Stomach (tissue), 9 donors: Measurements from ENCODE around the gene NMRK2. TPM values are rescaled to one million over a fixed set of nuclear protein-coding genes. Genes with fewer than 3 reads are reported as not detected.

Source experiments
- DNase-seq, 2 donors: peaks; one replicate each; pipeline versions ENCODE4 v3.0.0 to v3.0.0-alpha.2; 2013 to 2019
- H3K27ac ChIP-seq, 5 donors: fragments of 200-600 bp in 4 of 5; sonication (generic) in 4 of 5; one replicate each; pipeline ENCODE4 v1.5.1; 2013 to 2019; ENCODE audit warnings: mild to moderate bottlenecking in 1 of 5, moderate library complexity in 1 of 5
- H3K27me3 ChIP-seq, 3 donors: fragments of 200-600 bp; sonication (generic); one replicate each; pipeline ENCODE4 v1.5.1; 2017 to 2019; ENCODE audit warnings: mixed run types in 1 of 3
- H3K36me3 ChIP-seq, 4 donors: fragments of 200-600 bp; sonication (generic); 1 replicate in 3 of 4; 2 replicates in 1 of 4; pipeline ENCODE4 v1.5.1; 2016 to 2019
- H3K4me1 ChIP-seq, 4 donors: fragments of 200-600 bp; sonication (generic); one replicate each; pipeline ENCODE4 v1.5.1; 2016 to 2019
- H3K4me3 ChIP-seq, 4 donors: fragments of 200-600 bp; sonication (generic) in 3 of 4; one replicate each; pipeline ENCODE4 v1.5.1; 2016 to 2019; ENCODE audit warnings: mild to moderate bottlenecking in 1 of 4
- H3K9me3 ChIP-seq, 4 donors: fragments of 200-600 bp; sonication (generic); one replicate each; pipeline ENCODE4 v1.5.1; 2016 to 2019
- EP300 ChIP-seq: sonication (generic); formaldehyde crosslinking; IDR thresholded peaks from one replicate; pipeline ENCODE4 v1.6.1; 2017; ENCODE audit warnings: antibody characterized with exemption
- POLR2A ChIP-seq, 4 donors: fragments of 450-650 bp; IDR thresholded peaks; one replicate each; pipeline ENCODE4 v1.6.1; 2016; ENCODE audit warnings: antibody characterized with exemption in 4 of 4, control low read depth in 2 of 4, mild to moderate bottlenecking in 1 of 4, moderate library complexity in 1 of 4
- POLR2AphosphoS5 ChIP-seq, 3 donors: sonication (generic); formaldehyde crosslinking; IDR thresholded peaks; one replicate each; pipeline ENCODE4 v1.6.1; 2016; ENCODE audit warnings: antibody characterized with exemption in 3 of 3
- WGBS, 5 donors: extraction: QIAGEN DNeasy Blood & Tissue Kit in 3 of 5; methylation state at CpG; one replicate each; pipeline versions ENCODE4 v1.1.5 to v1.1.7; 2013 to 2018; 5-methylcytosine and 5-hydroxymethylcytosine counted together
- intact Hi-C: fragments of 100-400 bp; cut with DNase I; formaldehyde crosslinking; loops from one replicate; pipeline ENCODE4 v1.15.1; 2023; ENCODE audit warnings: low total_unique reads
- polyA plus RNA-seq, 3 donors: library from polyadenylated mRNA; stranded (reverse); fragments of 200-250 nt; gene quantifications; one replicate each; pipeline ENCODE4 v1.2.3, GENCODE V29; 2013
- total RNA-seq, 5 donors: library from RNA; depleted of rRNA; stranded (reverse); fragments of >200 nt; gene quantifications; one replicate each; pipeline versions ENCODE4 v1.1.0 to v1.2.3, GENCODE V29; 2014 to 2016
- TF ChIP-seq, protein P1 (sequence below), 7 experiments: fragments of 450-650 bp in 4 of 7; fragments of 200-600 bp in 3 of 7; sonication (generic) in 3 of 7; IDR thresholded peaks; one replicate each; pipeline ENCODE4 v1.5.1; 2016 to 2019; ENCODE audit warnings: antibody characterized with exemption in 7 of 7, control low read depth in 2 of 7, mild to moderate bottlenecking in 1 of 7
- donor health status: healthy with polysubstance abuse.
- donor health status: Bipolar disorder and iron deficiency.
- donor health status: healthy.

Gene NMRK2
- total and polyA plus RNA-seq, 8 donors = 0.55 to 4.3 (median 1.5) TPM; not detected in 4

DNA sequence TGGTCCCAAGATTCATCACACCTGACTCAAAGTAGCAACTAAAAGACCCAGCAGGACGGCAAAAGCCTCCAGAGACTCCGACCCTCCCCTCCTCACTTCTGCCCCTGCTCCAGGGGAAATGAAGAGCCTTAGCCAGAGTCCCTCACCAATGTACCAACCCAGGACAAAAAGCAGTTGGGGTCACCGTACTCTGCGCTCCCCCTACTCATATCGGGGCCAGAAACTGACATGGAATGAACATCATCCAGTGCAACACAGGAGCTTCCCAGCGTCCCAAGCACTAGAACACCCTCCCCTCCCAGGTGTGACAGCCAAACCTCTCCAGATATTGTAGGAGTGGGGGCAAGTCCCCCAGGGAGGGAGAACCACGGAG is 50.7 kb downstream of the NMRK2 start:
- Histone ChIP-seq H3K36me3 (peaks cover 58 to 60% (median 58%) of the 10 kb centered on the region in 4 donors), H3K4me1 (peaks cover 35 to 87% (median 56%) of the 10 kb centered on the region in 4 donors), H3K27ac (peak overlapping the region; percentile 20 to 99 (median 96)), H3K27me3 (no peaks in the 10 kb centered on the region), H3K9me3 (no peaks in the 10 kb centered on the region), H3K4me3 (peak overlapping the region; percentile 67 to 100 (median 83))
- TF ChIP-seq, protein P1, sequence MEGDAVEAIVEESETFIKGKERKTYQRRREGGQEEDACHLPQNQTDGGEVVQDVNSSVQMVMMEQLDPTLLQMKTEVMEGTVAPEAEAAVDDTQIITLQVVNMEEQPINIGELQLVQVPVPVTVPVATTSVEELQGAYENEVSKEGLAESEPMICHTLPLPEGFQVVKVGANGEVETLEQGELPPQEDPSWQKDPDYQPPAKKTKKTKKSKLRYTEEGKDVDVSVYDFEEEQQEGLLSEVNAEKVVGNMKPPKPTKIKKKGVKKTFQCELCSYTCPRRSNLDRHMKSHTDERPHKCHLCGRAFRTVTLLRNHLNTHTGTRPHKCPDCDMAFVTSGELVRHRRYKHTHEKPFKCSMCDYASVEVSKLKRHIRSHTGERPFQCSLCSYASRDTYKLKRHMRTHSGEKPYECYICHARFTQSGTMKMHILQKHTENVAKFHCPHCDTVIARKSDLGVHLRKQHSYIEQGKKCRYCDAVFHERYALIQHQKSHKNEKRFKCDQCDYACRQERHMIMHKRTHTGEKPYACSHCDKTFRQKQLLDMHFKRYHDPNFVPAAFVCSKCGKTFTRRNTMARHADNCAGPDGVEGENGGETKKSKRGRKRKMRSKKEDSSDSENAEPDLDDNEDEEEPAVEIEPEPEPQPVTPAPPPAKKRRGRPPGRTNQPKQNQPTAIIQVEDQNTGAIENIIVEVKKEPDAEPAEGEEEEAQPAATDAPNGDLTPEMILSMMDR (IDR thresholded peaks at IDR 0.05) = no peak
- TF ChIP-seq EP300 (no peak), POLR2AphosphoS5 (IDR thresholded peaks at IDR 0.05) (no peak), POLR2A (IDR thresholded peaks at IDR 0.05) (no peak)
- peak in 1 of 2 donors; percentile 17 for DNase-seq
- WGBS, 5 donors = 43 to 54% (median 45%) methylated on average over 6 to 7 of the region's 7 CpGs
- intact Hi-C loops = loop anchor here (10.0 kb wide), 1 partner anchor 201 kb away; the partner anchor contains the start of genes ANKRD24 and SIRT6

DNA sequence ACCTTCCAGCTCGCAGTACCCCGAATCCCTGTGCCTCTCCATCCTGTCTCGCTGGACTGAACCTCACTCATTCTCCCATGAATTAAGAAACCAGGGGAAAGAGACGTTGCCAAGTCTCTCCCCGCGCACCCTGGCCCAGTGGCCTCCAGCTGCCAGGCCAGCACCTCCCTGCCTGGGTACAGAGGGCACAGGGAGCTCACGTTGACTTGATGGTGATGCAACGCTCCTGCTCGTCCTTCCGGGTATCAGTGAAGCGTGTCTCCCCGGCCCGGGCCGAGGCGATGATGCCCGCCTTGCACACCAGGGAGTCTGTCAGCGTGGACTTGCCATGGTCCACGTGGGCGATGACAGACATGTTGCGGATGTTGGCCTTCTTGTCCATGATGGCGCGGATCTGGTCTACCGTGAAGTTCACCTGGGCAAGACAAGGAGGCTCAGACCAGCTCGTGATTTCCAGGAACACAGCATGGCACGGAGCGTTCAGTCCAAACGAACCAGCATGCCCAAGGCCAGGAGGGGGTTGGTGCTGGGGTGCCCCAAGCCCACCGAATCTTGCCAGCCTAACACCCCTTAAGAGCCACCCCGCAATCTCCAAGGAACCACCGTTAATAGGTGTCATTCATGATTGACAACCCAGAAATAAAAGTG is 51.2 kb downstream of the NMRK2 start:
- peak in 1 of 3 donors; percentile 54 for TF ChIP-seq POLR2AphosphoS5 (IDR thresholded peaks at IDR 0.05)
- TF ChIP-seq EP300 = no peak
- H3K36me3 ChIP-seq = peaks cover 53 to 54% (median 53%) of the 10 kb centered on the region in 4 donors
- intact Hi-C loops = loop anchor here (10.0 kb wide), 1 partner anchor 201 kb away; the partner anchor contains the start of genes ANKRD24 and SIRT6

DNA sequence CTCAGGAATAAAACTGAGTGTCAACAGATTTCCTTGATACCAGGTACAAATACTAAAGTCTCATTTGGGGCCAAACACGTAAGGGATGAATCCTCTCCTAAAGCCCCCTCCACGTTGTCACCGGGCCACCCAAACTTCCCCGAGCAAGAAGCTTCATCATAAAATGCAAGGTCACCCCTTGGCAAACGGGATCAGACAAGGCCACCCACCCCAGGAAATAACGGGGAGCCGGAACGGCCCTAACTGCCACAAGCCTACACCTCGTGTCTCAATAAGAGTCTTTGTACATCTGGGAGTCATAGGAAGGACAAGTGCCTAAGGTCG is 51.7 kb downstream of the NMRK2 start:
- Histone ChIP-seq H3K36me3 (peaks cover 48 to 50% (median 48%) of the 10 kb centered on the region in 4 donors), H3K4me1 (peaks cover 35 to 81% (median 57%) of the 10 kb centered on the region in 4 donors), H3K4me3 (peak overlapping the region; percentile 67 to 100 (median 83)), H3K9me3 (no peaks in the 10 kb centered on the region), H3K27ac (peak overlapping the region; percentile 91 to 99 (median 96)), H3K27me3 (no peaks in the 10 kb centered on the region)
- 0 to 1% (median 0%) methylated on average over 10 of the region's 10 CpGs for WGBS, 5 donors
- no peak for DNase-seq
- TF ChIP-seq POLR2AphosphoS5 (IDR thresholded peaks at IDR 0.05) (no peak), EP300 (no peak), POLR2A (IDR thresholded peaks at IDR 0.05) (no peak)
- intact Hi-C loops = loop anchor here (10.0 kb wide), 1 partner anchor 200 kb away; the partner anchor contains the start of genes ANKRD24 and SIRT6

More for the DNA sequence above, 51.2 kb downstream of the NMRK2 start:
- Histone ChIP-seq H3K4me1 (peaks cover 35 to 83% (median 56%) of the 10 kb centered on the region in 4 donors), H3K27me3 (no peaks in the 10 kb centered on the region), H3K27ac (peak overlapping the region; percentile 20 to 99 (median 96)), H3K4me3 (peak overlapping the region; percentile 67 to 100 (median 83)), H3K9me3 (no peaks in the 10 kb centered on the region)
- WGBS, 5 donors = 9 to 19% (median 15%) methylated on average over 12 to 30 of the region's 30 CpGs
- peak in 1 of 2 donors; percentile 57 for DNase-seq

DNA sequence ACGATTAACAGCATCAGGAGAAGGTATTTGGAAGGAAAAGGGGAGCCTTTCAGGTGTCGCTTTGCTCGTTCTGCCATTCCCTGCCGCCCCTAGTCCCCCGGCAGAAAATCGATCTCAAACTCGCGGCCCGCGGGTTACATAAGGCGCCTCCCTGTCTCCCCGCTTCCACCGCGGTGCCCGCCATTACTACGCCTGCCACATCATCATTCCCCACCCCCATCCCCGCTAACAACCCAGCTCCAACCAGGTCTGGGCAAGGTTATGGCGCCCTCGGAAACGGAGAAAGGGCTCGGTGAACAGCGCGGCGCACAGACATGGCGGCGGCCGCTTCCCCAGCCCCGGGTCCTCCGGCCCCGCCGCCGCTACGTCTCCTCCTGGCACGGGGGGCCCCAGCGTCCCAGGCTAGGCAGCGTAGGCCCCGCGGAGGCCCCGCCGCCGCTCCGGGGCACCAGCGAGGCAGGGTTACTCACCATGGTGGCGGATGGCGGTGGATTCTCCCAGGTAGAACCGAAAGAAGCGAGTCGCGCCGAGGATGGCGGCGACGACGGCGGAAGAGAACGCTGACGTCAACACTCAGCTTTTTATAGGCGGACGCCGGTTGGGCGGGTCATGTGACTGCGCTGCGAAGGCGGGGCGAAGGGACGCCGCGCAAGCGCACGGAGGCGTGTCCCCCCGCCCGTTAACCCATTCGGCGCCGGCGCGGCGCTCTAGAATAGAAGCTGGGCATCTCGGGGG is 52.2 kb downstream of the NMRK2 start, which contains the start of gene EEF2:
EEF2 (minus strand) TSS at position 556 of the 735 bp plus-strand sequence; CDS start at position 473, 83 bp downstream.
- intact Hi-C loops = loop anchor here (10.0 kb wide), 1 partner anchor 200 kb away; the partner anchor contains the start of genes ANKRD24 and SIRT6
- peak; percentile 93 to 97 for DNase-seq
- Histone ChIP-seq H3K4me1 (peaks cover 35 to 78% (median 56%) of the 10 kb centered on the region in 4 donors), H3K4me3 (peak within 1 kb of the TSS; percentile 67 to 100 (median 83)), H3K9me3 (no peaks in the 10 kb centered on the region), H3K27ac (peak within 1 kb of the TSS; percentile 91 to 99 (median 96)), H3K36me3 (peaks cover 43 to 44% (median 43%) of the 10 kb centered on the region in 4 donors), H3K27me3 (no peaks in the 10 kb centered on the region)
- TF ChIP-seq, protein P1 (IDR thresholded peaks at IDR 0.05) = no peak
- TF ChIP-seq POLR2A (IDR thresholded peaks at IDR 0.05) (peak in 2 of 4 donors; percentile 98 to 99), POLR2AphosphoS5 (IDR thresholded peaks at IDR 0.05) (peak; percentile 100), EP300 (no peak)
- 0 to 1% (median 0%) methylated on average over 43 to 80 of the region's 80 CpGs for WGBS, 5 donors
